NCI-H187 treated with DMSO at 0.1 percent for 48 hours (cell line): ENCODE measurements around the gene ASB2.

Experiments
- DNase-seq: peaks from one replicate; lab custom pipeline; 2025; lab: John Stamatoyannopoulos, UW

Gene ASB2

DNA sequence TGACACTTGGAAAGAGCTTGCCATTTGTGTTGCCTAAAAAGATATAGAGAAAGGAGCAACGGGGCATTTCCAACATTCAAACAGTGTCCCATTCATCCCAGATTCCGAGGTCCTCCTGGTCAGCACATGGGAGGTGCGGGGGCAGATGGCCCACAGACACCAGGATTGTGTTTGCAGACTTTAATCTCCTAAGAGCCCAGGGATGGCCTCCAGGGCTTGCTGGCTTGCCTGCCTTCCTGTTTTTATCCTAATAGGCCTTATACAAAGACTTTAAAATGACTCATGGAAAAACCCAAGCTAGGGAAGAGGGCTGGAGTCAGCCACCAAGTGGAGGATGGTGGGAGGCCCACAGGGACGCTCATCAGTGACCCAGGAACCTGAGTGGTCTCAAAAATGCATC is 70.7 kb downstream of the ASB2 start:
- DNase-seq = no peak

DNA sequence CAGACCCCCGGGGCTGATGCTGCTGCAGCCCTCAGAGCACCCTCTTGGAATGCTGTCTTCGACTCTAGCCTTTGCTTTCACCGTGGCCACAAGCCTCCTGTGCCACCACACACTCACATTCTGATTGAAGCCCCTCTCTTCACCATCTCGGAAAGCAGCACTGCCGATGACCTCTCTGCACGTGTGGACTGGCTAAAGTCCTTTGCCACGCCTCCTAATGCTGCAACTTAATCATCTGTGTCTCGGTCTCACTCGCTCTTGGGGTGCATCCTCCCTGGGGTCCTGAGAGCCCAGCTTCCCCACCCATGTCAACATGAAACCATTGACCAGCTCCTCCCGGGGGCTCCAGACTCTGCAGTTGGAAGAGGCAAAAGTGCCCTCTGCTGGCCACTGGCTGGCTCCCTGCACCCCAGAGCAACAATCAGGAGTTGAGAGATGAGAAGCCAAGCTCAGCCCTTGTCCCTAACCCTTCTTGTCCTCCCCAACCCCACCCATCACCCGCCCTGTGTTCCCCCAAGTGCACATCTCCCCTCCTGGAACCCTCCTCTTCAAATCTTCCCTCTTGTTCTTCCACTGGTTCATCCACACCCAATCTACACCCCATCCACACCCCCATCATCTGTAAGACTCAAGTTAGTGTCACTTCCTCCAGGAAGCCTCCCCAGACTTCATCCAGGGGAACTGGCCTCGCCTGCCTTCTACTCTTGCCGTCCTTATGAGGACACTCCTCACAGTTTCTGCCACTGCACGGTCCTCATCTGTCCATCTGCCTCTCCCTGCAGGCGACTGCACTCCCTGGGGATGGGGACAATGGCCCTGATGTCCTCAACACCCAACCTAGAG is 72.8 kb downstream of the ASB2 start:
- no peak for DNase-seq

DNA sequence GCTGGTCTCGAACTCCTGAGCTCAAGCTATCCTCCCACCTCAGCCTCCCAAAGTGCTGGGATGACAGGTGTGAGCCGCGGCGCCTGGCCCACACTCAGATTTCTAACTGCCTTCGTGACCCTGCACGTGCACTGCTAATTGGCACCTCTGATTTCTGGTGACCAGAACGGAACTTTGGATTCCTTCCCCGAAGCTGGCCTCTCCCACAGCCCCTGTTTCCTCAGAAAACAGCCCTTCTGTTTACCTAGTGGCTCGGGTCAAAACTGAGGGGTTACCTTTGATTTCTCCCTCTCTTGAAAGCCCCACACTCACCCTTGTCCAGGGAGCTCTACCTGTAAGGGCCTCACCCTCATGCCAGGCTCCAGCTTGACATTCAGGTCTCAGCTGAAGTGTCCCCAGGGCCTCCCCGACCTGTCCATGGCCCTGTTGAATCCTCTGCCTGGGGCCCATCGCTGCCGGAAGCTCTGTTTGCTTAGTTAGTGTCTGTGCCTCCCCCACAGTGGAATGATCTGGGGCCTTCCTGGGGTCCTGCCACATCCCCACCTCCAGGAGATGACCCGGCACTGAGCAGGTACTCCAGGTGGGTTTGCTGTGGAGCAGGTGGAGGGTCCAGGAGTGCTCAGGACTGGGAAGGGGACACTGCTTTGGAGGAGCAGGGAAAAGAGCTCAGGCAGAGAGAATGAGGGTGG is 73.6 kb downstream of the ASB2 start:
- DNase-seq = no peak

DNA sequence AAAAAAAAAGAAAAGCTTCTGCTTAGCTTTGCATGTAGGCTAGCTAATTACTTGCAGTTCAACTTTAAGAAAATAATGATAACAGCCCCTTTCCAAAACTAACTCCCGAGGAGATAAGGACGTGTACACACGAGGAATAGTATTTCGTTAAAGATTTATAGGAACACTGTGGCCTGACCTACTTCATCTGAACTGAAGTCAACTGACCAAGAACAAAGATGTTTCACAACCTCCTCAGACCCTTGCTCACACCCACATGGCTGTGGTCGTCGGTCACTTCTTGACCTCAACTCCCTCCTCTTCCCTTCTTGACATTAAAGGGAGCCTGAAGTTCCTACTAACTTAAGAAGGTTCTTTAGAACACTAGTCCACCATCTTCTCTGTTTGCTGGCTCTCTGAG is 74.6 kb downstream of the ASB2 start:
- DNase-seq = no peak

DNA sequence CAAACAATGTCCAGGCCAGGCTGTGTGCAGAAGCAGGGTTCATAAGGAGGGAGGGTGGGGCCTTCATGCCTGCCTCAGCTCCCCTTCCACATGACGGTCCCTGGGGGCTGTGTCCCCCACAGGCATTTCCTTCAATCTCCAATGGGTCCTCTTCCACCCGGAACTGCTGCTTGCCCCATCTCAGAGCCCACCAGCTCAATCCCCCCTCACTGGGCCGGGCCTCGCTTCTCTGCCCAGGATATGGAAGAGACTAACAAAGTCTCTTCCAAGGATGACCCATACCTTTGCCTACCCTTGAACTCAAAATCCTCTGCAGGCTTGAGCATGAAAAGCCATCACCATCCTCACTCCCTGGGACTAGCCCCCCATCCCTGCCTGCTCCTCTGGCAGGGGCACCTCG is 77.6 kb downstream of the ASB2 start:
- DNase-seq = no peak

DNA sequence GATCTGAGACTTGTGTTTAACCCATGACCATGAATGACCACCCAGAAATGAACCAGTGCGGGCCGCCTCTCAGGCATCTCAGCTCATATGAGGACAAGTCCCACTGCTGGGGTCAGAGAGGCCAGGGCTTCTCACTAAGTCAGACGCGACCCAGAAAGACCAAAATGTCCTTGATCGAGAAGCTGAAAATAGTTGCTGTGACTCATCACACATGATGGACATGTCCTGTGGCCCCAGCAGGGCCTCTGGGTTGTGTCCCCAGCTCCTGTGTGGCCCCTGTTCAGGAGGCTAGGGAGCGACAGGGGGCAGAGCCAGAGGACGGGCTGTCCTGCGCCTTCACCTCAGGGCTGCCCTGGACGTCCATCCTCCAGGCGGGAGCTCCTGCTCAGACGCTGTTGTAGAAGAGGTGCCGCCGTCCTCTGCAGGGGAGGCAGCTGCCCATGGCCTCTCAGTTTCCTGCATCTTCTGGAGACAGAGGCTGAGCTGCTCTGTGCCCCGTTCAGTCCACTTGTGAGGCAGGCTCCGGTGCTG is 78.2 kb downstream of the ASB2 start:
- DNase-seq = no peak

DNA sequence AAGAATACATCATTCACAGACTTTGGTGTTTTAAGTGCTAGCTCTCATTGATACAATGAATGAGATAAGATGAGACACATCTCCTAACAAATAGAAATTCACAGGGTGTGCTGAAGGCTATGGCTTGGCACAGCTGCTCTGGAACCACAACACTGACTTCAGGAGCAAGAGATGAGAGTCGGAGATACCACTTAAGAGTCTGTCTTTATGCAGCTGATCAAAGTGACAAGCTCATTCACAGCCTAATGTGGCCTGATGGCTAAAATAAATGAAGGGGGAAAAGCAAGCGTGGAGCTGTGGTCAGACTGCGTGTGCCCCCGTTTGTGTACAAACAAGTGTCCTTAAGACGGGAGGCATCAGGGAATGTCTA is 78.9 kb downstream of the ASB2 start:
- no peak for DNase-seq

DNA sequence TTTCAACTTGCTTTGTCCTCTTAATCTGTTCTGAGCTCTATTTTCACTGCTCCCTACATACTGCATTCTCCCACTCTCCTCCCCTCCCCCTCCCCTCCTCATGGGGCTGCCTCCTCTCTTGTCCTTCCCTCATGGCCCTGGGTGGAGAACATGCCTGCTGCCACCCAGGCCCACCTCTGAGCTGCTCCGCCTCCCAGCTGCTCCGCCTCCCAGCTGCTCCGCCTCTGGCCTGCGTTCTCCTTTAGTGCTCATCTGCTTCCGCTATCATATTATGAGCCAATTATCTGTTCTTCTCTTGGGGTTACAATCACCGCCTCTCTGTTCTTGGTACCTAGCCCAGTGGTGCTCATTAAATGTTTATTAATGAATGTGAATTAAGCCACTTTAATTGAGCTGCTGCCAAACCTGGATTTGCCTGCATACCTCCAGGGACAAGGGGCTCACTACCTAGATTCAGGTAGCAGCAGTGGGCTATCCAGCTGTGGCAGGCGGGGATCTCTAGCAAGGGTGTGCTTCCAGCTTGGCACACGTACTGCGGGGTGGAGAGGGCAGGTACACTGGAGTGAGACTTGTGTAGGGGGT is 81.3 kb downstream of the ASB2 start:
- no peak for DNase-seq

DNA sequence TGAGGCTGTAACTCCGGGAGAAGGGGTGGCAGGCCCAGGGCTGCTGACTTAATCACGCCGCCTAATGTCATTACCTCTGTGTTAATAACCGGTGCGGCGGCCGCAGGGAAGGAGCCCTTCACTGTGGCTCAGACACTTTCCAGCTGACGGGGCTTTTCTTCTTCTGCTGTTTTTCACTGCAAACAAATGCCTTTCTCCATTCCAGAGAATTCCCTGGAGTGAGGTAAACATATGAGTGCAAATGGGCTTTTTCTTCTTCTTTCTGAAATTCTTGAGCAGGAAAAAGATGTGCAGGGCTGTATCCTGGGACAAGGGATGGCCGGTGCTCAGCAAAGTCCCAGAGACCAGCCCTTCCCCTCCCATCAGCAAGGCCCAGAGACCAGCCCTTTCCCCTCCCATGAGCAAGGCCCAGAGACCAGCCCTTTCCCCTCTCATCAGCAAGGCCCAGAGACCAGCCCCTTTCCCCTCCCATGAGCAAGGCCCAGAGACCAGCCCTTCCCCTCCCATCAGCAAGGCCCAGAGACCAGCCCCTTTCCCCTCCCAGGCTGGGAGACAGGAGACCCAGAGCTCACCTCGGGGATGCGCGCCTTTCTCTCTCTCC is 82.6 kb downstream of the ASB2 start:
- DNase-seq = no peak

DNA sequence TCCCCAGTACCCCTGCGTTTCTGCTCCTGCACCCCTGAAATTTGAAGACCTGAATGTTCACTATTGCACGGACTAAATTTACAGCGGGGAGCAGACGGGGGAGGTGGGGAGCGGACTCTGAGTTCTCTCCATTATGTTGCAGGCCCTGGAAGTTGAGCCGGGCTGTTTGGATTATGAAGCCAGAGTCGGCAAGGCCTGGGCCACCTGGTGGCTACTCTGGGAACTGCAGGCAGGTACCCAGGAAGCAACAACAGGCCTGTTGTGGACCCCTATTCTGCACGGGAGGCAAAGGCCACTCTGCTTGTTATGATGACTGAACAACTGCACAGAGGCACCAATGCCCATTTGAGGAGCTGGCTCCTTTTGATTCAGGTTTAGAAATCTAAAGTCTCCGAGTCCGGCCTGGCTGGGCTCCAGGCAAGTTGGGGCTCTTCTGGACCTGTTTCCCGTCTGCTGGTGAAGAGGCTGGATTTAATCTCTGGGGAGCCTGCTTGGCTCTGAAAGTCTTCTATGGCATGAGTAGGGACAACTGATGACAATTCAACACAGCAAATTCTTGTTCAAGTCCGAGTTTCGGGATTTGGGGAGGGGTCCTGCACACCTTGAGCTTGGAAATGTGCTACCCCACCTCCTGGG is 83.3 kb downstream of the ASB2 start:
- DNase-seq = no peak

DNA sequence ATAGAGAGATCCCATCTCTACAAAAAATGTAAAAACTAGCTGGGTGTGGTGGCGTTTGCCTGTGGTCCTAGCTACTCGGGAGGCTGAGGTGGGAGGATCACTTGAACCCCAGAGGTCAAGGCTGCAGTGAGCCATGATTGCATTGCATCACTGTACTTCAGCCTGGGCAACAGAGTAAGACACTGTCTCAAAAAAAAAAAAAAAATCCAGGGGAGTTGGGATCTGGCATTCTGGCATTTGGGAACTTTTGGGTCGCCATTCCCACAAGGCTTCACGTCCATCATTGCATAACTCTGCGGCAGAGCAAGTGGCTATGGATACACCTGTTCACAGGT is 83.9 kb downstream of the ASB2 start:
- DNase-seq = no peak

DNA sequence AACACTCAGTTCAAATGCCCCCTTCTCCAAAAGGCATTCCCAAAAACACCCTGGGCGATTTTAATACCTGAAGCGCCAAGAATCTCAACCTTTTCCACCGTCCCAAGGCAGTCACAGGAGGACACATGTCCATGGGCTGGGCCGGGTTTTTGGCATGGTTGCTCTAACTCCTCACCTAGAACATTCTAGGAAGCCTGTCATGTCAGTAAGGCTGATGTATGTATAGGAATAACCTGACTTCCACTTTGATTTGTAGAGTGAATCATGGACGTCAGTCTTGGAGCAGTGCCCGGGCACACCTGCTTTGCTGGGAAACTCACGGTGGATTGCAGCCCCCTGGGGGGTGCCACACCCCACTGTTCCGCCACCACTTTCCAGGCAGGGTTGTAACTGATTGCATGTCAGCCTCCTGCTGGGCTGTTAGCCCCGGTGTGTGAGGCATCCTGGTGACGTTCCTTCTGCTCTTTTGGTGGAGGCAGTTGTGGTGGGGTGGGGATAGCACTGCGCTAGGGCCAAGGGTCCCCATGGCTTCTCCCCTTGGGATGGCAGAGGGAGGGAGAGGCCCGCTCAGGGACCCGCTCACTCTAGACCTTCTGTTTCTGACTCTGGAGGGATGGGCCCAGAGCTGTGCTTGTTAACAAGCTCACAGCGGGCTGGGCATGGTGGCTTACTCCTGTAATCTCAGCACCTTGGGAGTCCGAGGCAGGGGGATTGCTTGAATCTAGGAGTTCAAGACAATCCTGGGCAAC is 84.4 kb downstream of the ASB2 start:
- no peak for DNase-seq

DNA sequence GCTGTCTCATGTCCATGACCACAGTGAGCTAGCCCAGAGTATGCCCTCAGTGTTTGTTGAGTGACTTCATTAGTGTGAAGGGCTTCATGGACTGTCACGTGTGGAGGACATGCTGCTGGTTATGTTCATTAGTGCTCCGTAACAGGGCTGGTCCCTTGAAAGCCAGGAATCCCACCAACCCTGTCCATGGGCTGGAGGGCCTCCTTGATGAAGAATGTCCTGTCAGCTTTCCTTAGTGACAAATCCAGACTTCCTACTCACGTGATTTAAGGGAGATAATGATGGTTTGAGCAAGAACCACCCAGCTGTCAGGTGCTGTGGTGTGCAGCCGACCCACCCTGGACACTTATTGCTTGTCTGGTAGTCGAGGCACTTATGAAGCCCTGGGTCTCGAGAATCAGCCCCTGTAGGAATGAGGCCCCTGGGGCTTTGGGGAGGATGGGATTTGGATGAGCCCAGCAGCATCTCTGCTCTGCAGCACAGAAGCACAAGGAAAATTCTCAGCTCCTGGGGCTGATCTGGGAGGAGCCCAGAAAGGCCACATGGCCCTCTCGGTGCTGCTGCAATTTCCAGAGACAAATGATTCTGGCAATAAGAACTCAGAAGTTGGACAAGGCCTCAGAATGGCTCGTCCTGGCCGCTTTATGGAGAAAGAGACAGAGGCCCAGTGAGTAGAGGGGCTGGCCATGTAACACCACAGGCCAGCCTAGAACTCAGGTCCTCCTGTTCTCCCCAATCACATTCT is 86.5 kb downstream of the ASB2 start:
- DNase-seq = no peak

DNA sequence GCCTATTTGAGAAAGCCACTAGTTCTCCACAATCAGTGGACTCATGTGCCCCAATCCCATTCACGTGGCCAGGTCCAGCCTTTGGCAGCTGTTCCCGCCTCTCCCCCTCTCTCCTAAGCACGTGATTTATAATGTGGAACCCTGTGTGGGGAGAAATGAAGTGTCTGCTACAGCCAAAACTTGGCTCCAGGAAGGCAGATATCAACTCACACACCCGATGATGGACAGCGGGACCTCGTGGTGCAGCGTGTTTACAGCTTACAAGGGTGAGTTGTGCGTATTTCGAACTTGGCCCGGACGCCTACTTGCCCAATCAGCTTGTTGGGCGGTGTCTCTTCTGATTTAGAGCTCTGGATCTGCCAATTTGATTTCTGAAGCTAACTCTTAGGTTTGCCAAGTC is 87.4 kb downstream of the ASB2 start:
- no peak for DNase-seq

DNA sequence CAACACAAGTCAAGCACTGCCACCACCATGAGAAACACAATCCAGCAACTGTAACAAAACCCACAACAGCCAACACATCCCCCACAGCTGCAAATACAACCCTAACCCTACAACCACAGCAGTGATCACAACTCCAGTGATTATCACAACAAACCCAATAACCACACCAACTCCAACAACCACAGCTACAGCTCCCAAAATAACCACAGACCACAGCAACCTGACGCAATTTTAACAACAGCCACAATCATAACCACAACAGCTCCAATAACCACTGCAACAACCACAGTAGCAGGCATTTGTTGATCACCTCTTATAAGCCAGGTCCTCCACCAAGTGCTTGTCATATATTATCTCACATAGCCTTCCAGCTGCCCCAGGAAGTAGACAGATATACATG is 91.4 kb downstream of the ASB2 start:
- no peak for DNase-seq
